GM19035 (cell line): ENCODE results near the gene SGPP1.
"Not testable (repeated sequence)": the region's sequence is repeated elsewhere in the genome, so short reads cannot be mapped to it uniquely, and the experiment has no call there.

Source experiments
- ATAC-seq: cut with Tn5 transposase; IDR thresholded peaks from one replicate; pipeline ENCODE4 v1.9.1; 2021; ENCODE audit not compliant: unreplicated experiment

SGPP1 gene, protein sequence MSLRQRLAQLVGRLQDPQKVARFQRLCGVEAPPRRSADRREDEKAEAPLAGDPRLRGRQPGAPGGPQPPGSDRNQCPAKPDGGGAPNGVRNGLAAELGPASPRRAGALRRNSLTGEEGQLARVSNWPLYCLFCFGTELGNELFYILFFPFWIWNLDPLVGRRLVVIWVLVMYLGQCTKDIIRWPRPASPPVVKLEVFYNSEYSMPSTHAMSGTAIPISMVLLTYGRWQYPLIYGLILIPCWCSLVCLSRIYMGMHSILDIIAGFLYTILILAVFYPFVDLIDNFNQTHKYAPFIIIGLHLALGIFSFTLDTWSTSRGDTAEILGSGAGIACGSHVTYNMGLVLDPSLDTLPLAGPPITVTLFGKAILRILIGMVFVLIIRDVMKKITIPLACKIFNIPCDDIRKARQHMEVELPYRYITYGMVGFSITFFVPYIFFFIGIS

DNA sequence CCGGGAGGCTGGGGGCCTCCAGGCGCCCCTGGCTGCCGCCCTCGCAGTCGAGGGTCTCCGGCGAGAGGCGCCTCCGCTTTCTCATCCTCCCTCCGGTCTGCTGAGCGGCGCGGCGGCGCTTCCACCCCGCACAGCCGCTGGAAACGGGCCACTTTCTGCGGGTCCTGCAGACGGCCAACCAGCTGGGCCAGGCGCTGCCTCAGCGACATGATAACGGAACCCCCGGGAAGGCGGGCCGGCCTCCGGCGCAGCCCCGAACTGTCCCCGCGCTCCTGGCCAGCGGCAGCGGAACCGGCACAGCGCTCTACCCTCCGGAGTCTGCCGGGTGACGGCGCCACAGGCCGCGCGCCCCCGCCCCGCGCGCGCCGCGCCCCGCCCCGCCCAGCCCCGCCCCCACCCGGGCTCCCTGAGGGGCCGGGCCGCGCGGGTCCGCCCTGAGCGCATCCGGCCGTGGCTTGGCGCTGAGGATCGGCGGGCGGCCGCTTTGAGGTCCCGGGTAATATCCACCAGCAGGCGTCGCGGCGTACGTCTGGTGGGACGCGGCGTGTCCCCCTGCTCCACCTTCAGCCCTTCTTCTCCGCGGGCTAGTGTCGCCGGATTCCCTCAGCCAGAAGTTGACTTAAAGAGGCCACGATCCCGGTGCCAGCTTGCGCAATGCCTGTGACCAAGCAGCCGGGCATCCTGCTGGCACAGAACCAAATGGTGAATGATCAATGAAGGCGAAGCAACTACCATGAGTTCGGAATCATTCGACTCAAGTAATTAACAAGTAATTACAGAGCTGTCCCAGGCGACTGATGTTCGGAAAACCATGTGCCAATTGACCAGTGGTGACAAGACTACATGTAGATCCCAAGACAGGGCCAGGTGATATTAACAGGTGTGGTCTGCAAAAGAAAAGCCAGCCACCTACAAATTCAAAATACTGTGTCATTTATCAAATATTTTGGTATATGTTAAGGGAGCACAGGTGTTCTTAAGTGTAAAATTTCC is at the start of gene SGPP1:
Gene SGPP1, minus strand, starts transcription at position 330 of the 993 bp plus-strand sequence. Its CDS starts 121 bp downstream, at position 209.
- peak; percentile 81 for ATAC-seq

DNA sequence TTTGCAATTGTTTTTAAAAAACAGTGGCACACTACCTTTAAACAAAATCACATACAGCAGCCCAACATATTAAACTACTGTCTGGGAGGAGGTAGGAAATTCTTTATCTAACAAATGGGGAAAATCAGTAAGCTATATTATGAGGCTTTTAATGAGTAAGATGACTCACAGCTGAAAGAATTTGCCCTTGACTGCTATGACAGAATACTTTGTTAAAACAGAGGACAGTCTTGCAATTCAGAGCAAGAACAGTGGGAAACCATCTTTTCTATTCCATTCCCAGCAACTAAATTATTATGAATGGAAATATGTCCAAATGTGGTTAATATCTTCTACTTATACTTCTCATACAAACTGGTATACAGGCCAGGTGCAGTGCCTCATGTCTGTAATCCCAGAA is 49.2 kb upstream of the SGPP1 start:
- no peak for ATAC-seq

DNA sequence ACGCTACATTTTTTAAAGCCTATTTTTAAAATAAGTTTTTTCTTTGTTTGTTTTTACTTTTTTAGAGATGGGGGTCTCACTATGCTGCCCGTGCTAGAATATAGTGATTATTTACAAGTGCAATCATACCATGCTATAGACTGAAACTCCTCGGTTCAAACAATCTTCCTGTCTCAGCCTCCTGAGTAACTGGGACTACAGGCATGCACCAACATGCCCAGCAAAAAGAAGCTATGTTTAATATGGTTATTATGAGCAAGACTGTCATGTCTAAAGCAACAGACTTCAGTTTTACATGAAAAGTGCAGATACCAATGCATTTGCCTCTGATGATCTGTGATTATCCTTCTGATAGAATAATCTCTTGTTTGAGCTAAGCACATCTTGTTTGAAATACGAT is 45.6 kb upstream of the SGPP1 start:
- ATAC-seq = no peak

DNA sequence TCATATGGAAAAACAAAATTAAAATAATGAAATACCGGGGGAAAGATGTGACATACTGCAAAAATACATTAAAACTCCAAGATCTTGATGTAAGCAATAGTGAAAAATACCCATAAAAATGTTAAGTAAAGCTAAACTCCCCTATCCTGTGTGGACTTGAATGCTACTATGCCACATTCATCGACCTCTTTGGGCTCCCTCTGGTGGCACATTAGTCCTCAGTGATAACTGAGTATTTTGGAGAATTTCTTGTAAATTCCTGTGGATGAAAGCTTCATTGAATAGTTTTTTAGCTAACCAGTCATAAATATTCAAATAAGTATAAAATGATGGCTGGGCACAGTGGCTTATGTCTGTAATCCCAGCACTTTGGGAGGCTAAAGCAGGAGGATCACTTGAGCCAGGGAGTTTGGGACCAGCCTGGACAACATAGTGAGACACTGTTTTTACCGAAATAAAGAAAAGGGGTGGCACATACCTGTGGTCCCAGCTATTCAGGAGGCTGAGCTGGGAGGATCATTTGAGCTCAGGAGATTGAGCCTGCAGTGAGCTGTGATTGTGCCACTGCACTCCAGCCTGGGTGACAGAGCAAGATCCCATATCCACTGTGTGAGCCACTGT is 42.4 kb upstream of the SGPP1 start:
- ATAC-seq = no peak

DNA sequence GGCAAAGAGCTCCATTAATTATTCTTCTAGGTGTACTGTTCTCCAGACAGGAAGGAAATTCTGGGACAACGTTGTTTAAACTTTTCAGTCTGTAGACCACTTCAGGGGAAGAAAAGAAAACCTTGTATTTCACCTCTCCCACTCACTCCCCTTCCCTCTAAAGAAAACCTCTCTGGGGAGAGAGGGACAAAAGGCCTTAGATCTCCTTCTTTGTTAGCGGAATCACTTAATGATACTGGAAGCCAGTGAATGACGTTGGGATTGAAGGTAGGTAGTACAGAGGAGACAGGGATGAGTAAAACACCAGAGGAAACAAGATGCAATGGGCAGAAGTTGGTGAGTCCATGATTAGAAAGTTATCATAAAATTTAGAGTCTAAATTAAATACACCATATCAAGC is 38.7 kb upstream of the SGPP1 start:
- no peak for ATAC-seq

DNA sequence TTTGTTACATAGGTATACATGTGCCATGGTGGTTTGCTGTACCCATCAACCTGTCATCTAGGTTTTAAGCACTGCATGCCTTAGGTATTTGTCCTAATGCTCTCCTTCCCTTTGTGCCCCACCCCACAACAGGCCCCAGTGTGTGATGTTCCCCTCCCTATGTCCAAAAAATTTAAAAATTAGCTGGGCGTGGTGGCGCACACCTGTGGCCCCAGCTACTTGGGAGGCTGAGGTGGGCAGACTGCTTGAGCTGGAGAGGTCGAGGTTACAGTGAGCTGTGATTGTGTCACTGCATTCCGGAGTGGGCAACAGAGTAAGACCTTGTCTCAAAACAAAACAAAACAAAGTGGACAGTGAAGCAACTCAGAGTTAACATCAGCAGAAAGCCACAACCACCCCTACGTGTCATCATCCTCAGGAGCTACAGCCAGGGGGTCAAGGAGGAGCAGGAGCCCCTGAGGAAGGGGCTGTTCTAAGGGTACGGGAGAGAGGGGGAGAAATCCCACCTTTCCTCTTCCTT is 36.8 kb upstream of the SGPP1 start:
- no peak for ATAC-seq

DNA sequence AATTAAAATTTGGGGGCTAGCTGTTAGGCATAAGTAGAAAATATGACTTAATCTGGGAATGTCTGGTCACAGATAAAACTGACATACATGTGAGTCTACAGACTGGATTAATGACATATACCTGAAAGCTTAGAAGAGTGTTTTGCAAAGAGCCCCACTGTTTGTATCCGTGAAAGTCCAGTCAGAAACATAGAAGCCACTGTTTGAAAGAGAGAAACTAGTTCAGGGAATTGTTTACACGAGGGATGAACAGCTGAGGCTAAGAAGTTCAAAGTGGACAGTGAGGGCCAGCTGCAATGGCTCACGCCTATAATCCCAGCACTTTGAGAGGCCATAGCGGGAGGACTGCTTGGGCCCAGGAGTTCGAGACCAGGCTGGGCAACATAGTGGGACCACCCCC is 36.2 kb upstream of the SGPP1 start:
- no peak for ATAC-seq

DNA sequence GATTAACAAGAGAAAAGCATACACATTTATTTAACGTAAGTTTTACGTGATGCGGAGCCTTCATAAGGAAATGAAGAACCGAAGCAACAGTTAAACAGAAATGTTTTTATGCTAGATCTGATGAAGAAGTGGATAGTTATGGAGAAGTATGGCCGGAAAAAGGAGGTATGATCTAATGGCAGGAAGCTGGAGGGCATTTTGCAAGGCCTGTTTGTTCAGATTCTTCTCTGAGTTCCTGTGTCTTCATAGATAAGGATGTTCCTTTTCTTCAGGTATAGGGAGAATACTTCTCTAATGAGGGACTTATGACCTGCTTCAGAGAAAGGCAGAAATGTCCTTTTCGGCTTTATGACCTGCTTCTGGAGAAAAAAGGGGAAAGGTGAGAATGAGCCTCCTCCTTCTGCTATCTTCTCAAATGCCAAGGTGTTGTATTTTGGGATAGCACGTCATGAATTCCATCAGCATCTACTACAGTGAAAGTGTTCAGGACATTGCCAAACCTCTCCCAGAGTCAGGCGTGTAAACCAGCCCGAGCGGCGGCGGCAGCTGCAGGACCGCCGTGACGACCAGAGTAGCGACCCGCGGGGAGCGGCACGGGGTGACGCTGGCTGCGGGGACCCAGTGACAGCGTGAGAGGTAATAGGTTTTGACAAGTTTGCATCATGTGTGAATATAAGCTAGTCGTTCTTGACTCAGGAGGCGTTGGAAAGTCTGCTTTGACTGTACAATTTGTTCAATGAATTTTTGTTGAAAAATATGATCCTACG is 33.7 kb upstream of the SGPP1 start:
- ATAC-seq = no peak

DNA sequence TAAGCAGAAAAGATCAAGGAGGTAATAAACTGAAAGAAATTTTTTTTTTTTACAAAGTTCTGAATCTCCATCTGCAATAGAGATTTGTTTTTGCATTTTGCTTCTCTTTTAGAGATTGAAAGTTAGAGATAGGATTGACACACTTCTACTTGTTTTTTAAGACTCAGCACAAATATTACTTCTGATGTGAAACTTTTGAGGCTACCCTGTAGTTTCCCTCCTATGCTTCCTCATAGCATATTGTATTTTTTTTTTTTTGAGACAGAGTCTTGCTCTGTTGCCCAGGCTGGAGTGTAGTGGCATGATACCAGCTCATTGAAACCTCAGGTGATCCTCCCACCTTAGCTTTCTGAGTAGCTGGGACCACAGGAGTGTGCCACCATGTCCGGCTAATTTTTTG is 32.1 kb upstream of the SGPP1 start:
- peak; percentile 68 for ATAC-seq

DNA sequence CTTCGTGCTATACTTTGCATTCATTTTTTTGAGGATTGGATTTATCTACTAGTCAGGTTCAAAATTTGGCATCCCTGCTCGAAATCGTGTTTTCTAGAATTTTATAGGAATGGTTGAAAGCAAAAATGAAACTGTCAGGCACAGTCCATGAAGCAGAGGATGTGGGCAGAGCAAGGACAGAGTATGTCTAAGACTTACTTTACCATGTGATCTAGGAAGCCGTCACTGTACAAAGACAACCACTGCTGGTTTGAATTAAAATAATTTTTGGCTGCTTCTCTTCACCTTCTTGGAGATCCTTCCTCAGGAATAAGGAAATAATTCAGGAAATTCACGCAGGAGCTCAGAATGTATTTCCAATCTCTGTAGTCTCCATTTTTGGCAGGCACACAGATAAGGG is 31.6 kb upstream of the SGPP1 start:
- peak; percentile 76 for ATAC-seq

DNA sequence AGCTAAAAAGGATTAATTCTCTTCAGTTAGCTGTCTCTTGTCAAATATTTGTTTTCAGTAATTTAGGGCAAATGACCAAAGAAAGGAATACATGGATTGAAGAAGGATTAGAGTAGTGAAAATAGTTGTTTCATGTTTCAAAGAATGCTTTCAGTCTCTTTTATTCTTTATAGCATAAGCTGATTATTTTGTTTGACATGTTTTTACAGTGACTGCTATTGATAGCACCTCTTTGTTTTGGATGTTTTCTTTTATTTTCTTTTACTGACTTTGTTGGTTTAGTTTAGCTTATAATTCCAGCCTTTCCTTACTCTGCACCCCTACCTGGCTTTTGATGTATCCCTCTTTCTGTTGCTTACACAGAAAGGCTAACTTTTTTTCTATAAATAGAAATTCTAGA is 29.3 kb upstream of the SGPP1 start:
- no peak for ATAC-seq

DNA sequence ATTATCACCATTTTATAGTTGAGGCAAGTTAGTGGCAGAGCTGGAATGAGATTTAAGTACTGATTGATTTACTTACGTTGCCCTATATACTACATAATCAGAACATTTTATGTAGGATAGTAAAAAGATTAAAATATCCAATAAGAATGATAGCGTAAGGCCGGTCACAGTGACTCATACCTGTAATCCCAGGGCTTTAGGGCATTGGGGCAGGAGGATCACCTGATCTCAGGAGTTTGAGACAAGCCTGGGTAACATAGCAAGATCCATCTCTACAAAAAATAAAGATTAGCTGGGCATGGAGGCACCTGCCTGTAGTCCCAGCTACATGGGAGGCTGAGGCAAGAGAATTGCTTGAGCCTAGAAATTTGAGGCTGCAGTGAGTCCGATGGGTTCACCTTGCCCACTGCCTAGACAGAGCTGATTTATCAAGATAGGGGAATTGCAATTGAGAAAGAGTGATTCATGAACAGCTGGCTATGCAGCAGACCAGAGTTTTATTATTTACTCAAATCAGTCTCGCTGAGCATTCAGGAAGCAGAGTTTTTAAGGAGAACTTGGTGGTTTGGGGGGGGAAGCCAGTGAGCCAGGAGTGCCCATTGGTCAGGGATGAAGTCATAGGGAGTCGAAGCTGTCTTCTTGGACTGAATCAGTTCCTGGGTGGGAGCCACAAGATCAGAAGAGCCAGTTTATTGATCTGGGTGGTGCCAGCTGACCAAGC is 24.7 kb upstream of the SGPP1 start:
- ATAC-seq = no peak

DNA sequence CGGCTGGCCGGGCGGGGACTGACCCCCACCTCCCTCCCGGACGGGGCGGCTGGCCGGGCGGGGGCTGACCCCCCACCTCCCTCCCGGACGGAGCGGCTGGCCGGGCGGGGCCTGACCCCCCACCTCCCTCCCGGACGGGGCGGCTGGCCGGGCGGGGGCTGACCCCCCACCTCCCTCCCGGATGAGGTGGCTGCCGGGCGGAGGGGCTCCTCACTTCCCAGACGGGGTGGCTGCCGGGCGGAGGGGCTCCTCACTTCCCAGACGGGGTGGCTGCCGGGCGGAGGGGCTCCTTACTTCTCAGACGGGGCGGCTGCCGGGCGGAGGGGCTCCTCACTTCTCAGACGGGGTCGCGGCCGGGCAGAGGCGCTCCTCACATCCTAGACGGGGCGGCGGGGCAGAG is 23.2 kb upstream of the SGPP1 start:
- ATAC-seq = not testable (repeated sequence)

DNA sequence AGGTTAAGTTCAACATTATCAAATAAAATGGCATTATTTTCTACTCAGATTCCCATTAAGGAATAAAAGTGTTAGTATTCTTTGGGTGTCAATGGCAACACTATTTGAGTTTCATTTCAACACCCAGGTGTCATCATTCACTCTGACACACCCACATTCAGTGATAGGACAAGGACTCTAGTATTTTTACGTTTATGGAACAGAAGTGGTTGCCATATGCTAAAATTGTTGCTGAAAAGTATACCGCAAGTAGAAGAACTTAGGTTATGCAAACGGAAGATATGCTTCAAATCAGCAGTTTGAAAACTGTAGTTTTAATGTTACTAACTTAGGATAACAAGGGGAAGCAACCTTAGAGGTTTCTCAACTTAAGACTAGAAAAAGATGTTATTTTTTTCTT is 20.0 kb upstream of the SGPP1 start:
- peak; percentile 34 for ATAC-seq

DNA sequence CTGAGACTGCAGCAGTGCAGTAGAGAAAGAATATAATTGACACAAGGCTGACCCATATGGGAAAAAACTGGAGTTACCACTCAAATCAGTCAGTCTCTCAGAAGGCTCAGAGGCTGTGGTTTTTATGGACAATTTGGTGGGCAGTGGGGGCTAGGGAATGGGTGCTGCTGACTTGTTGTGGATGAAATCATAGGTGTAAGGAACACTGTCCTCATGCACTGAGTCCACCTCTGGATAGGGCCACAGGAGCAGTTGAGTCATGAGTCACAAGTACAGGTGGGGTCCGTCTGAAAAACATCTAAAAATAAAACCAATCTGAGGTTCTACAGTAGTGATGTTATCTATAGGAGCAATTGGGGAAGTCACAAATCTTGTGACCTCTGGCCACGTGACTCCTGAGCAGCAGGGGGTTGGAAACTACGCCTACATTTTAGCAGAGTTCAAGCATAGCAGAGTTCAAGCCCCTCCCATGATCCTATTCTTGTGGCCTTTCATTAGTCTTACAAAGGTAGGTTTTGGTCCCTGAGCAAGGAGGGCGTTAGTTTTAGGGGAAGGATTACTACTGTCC is 18.1 kb upstream of the SGPP1 start:
- peak; percentile 56 for ATAC-seq

DNA sequence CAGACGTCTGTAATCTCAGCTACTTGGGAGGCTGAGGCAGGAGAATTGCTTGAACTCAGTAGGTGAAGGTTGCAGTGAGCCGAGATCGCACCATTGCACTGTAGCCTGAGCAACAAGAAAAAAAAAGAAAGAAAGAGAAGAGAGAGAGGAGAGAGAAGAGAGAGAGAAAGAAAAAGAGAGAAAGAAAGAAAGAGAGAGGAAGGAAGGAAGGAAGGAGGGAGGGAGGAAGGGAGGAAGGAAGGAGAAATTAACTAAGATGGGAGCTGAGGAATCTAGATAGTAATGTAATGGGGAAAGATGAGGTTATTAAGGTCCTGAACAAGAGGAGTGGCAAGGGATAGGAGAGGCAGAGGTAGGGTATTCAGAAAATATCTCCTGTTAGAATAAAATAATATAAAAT is 17.4 kb upstream of the SGPP1 start:
- no peak for ATAC-seq

DNA sequence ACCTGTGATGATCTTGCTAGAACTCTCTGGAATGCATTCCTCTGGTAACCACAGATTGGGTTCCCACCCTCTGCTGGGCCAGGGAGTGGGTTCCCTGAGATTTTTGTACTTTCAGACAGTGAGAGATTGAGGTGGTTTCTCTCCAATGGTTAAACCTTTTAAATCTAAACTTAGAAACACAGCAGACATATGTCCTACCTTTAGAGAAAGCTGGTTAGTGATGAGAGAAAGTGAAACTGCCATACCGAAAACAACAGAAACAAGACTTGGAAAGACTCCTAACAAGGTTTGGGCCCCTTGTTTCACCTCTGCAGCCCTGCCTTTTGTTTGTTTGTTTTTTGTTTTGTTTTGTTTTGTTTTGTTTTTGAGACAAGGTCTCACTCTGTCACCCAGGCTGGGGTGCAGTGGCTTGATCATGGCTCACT is 9.7 kb upstream of the SGPP1 start:
- ATAC-seq = peak; percentile 95

DNA sequence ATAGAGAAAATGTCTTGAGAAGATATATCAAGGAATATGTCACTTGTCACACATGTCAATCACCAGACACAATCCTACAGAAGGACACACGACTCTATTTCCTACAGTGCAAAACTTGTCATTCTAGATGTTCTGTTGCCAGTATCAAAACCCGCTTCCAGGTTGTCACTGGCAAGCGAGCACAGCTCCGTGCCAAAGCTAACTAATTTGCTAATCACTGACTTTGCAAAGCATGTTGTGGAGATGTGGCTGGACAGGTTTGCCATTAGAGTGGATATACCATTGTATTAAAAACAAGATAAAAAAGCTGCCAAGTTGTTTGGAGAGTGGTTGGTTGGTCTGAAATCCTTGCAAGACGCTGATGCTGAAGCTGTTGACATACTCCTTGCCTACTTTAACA is 7.9 kb upstream of the SGPP1 start:
- ATAC-seq = no peak

DNA sequence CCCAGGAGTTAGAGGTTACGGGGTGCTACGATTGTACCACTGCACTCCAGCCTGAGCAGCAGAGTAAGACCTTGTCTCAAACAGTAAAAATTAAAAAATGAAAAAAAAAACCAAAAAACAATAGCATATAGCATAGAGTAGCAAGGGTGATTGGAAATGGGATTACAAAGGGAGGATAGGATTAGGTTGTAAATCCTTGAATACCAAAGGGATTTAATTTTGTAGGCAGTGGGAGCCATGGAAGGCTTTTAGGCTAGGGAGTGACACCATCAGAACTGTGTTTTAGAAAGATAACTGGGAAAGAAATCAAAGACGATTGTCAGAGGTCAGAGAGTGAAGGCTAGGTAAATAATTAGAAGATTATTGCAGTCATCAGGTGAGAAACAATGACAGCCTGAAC is 2.8 kb upstream of the SGPP1 start:
- no peak for ATAC-seq
